Measurements from ENCODE around the gene C14orf93.

DNA sequence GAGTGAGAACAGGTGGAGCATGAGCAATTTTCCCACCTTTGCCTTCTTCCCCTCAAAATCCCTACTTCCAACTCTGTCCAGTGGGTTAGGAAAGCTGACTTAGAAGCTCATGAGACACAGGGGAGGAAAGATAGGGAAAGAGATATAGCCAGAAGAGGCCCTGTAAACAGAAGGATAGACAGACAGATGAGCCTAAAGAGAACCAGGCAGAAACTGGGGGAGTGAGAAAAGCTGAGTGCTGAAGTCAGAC lies 32.6 kb downstream of the C14orf93 start:
- TF ChIP-seq, protein P1, sequence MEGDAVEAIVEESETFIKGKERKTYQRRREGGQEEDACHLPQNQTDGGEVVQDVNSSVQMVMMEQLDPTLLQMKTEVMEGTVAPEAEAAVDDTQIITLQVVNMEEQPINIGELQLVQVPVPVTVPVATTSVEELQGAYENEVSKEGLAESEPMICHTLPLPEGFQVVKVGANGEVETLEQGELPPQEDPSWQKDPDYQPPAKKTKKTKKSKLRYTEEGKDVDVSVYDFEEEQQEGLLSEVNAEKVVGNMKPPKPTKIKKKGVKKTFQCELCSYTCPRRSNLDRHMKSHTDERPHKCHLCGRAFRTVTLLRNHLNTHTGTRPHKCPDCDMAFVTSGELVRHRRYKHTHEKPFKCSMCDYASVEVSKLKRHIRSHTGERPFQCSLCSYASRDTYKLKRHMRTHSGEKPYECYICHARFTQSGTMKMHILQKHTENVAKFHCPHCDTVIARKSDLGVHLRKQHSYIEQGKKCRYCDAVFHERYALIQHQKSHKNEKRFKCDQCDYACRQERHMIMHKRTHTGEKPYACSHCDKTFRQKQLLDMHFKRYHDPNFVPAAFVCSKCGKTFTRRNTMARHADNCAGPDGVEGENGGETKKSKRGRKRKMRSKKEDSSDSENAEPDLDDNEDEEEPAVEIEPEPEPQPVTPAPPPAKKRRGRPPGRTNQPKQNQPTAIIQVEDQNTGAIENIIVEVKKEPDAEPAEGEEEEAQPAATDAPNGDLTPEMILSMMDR (IDR thresholded peaks at IDR 0.05) = no peak
- TF ChIP-seq ZFX (IDR thresholded peaks at IDR 0.05; ENCODE audit: borderline replicate concordance) = no peak

Data from 22Rv1 (cell line).